Fibroblast of skin of right quadriceps (primary cell): Measurements from ENCODE around the gene TMEM232.

Experiments used
- DNase-seq: peaks from one replicate; pipeline ENCODE4 v3.0.0-alpha.2; 2013

Gene TMEM232

GRCh38 chr5:110383231-110383630 is 343.2 kb downstream of the TMEM232 start:
- peak; percentile 62 for DNase-seq

- peak; percentile 97 for DNase-seq
Observed at GRCh38 chr5:110377943-110378342, 348.5 kb downstream of the TMEM232 start.

GRCh38 chr5:110377361-110377760 is 349.1 kb downstream of the TMEM232 start:
- peak; percentile 83 for DNase-seq

GRCh38 chr5:110376281-110376951 is 350.1 kb downstream of the TMEM232 start:
- DNase-seq, result peak; percentile 98

- peak; percentile 27 for DNase-seq
Observed at GRCh38 chr5:110371725-110372041, 354.8 kb downstream of the TMEM232 start.

GRCh38 chr5:110371011-110371724 is 355.3 kb downstream of the TMEM232 start:
- DNase-seq, result no peak
